ENCODE data around the gene TRAP1. TPM values are rescaled to one million over a fixed set of nuclear protein-coding genes. Genes with fewer than 3 reads are reported as not detected.
"Not testable (repeated sequence)": the region's sequence is repeated elsewhere in the genome, so short reads cannot be mapped to it uniquely, and the experiment has no call there.

Gene TRAP1
- polyA plus RNA-seq, 3 donors, result 22.8 to 54.0 (median 22.9) TPM

GRCh38 chr16:3716831-3717234 is 491 bp downstream of the TRAP1 start:
- H3K79me2 ChIP-seq (ENCODE audit: insufficient read depth, low read length), result peaks cover 12% of the 10 kb centered on the region

GRCh38 chr16:3715430-3715829 is 1.9 kb downstream of the TRAP1 start:
- Histone ChIP-seq H3K4me1 (ENCODE audit: control insufficient read depth in 1 of 2, insufficient read depth in 2 of 2, low read length in 2 of 2) (peaks cover 15 to 19% of the 10 kb centered on the region in 2 donors), H3K9me3 (replicated peaks in 1 of 2; ENCODE audit: control insufficient read depth in 1 of 2, insufficient read depth in 1 of 2, low read length in 2 of 2) (no peaks in the 10 kb centered on the region), H3K4me3 (replicated peaks in 1 of 3; ENCODE audit: low read depth in 2 of 3, low read length in 3 of 3) (no peak overlapping the region), H3K9ac (ENCODE audit: insufficient read depth, low read length, poor library complexity, severe bottlenecking) (no peak overlapping the region), H3K27me3 (ENCODE audit: control insufficient read depth in 2 of 2, insufficient read depth in 2 of 2, low read length in 2 of 2) (no peaks in the 10 kb centered on the region), H4K20me1 (ENCODE audit: insufficient read depth, low read length) (no peaks in the 10 kb centered on the region), H3K27ac (ENCODE audit: low read depth in 1 of 2, low read length in 2 of 2) (no peak overlapping the region), H3K36me3 (replicated peaks in 1 of 2; ENCODE audit: control insufficient read depth in 1 of 2, insufficient read depth in 2 of 2, low read length in 2 of 2) (peaks cover 0 to 8% of the 10 kb centered on the region in 2 donors), H3K79me2 (ENCODE audit: insufficient read depth, low read length) (peaks cover 22% of the 10 kb centered on the region), H2AFZ (ENCODE audit: insufficient read depth, low read depth, low read length, poor library complexity, severe bottlenecking) (no peak overlapping the region), H3K4me2 (replicated peaks; ENCODE audit: extremely low read depth, low read length, poor library complexity, severe bottlenecking) (no peak overlapping the region)
- Mint-ChIP-seq H3K9me3 (peaks cover 0 to 2% (median 0%) of the 10 kb centered on the region in 7 donors), H3K36me3 (peaks cover 16 to 20% of the 10 kb centered on the region in 2 donors), H3K27ac (peak overlapping the region in 1 of 7 donors; percentile 65), H3K4me1 (peaks cover 14% of the 10 kb centered on the region), H3K27me3 (ENCODE audit: low read depth in 3 of 3) (peaks cover 0 to 11% (median 0%) of the 10 kb centered on the region in 3 donors), H3K4me3 (no peak overlapping the region)
- no peak for DNase-seq
- 100% methylated on average over 3 of the region's 7 CpGs for WGBS (ENCODE audit: insufficient coverage)
- intact Hi-C loops (cut with micrococcal nuclease), result no loop called here
- no peak for TF ChIP-seq CTCF (IDR thresholded peaks at IDR 0.05)

More at GRCh38 chr16:3716831-3717234, 491 bp downstream of the TRAP1 start:
- Histone ChIP-seq H2AFZ (ENCODE audit: insufficient read depth, low read depth, low read length, poor library complexity, severe bottlenecking) (peak overlapping the region; percentile 94), H3K27me3 (ENCODE audit: control insufficient read depth in 2 of 2, insufficient read depth in 2 of 2, low read length in 2 of 2) (no peaks in the 10 kb centered on the region), H3K4me1 (ENCODE audit: control insufficient read depth in 1 of 2, insufficient read depth in 2 of 2, low read length in 2 of 2) (peaks cover 15 to 19% of the 10 kb centered on the region in 2 donors), H3K4me3 (replicated peaks in 1 of 3; ENCODE audit: low read depth in 2 of 3, low read length in 3 of 3) (peak overlapping the region; percentile 84 to 90 (median 85)), H4K20me1 (ENCODE audit: insufficient read depth, low read length) (no peaks in the 10 kb centered on the region), H3K27ac (ENCODE audit: low read depth in 1 of 2, low read length in 2 of 2) (peak overlapping the region; percentile 20 to 94), H3K9me3 (replicated peaks in 1 of 2; ENCODE audit: control insufficient read depth in 1 of 2, insufficient read depth in 1 of 2, low read length in 2 of 2) (no peaks in the 10 kb centered on the region), H3K36me3 (replicated peaks in 1 of 2; ENCODE audit: control insufficient read depth in 1 of 2, insufficient read depth in 2 of 2, low read length in 2 of 2) (peaks cover 0 to 8% of the 10 kb centered on the region in 2 donors), H3K4me2 (replicated peaks; ENCODE audit: extremely low read depth, low read length, poor library complexity, severe bottlenecking) (peak overlapping the region; percentile 94), H3K9ac (ENCODE audit: insufficient read depth, low read length, poor library complexity, severe bottlenecking) (peak overlapping the region; percentile 89)
- H3K4me1 Mint-ChIP-seq, result peaks cover 14% of the 10 kb centered on the region
- H3K27me3 Mint-ChIP-seq (ENCODE audit: low read depth in 3 of 3), result peaks cover 1 to 10% (median 3%) of the 10 kb centered on the region in 3 donors
- WGBS (ENCODE audit: insufficient coverage), result under 1% methylated on average over 34 of the region's 34 CpGs
- peak overlapping the region in 6 of 7 donors; percentile 53 to 90 (median 80) for H3K27ac Mint-ChIP-seq
- DNase-seq, result no peak
- H3K36me3 Mint-ChIP-seq, result peaks cover 16 to 20% of the 10 kb centered on the region in 2 donors
- TF ChIP-seq CTCF (IDR thresholded peaks at IDR 0.05), result no peak
- H3K4me3 Mint-ChIP-seq, result peak overlapping the region; percentile 85 to 91
- intact Hi-C loops (cut with micrococcal nuclease), result loop anchor here in 1 of 2 donors (2.0 kb wide), 2 partner anchors 106 to 164 kb away; partner anchors contain the start of genes CREBBP and SLX4
- peaks cover 0 to 2% (median 0%) of the 10 kb centered on the region in 7 donors for H3K9me3 Mint-ChIP-seq

GRCh38 chr16:3714378-3714777 is 2.9 kb downstream of the TRAP1 start:
- H3K27ac Mint-ChIP-seq; H3K9ac ChIP-seq (ENCODE audit: insufficient read depth, low read length, poor library complexity, severe bottlenecking); H3K27ac ChIP-seq (ENCODE audit: low read depth in 1 of 2, low read length in 2 of 2); H3K27me3 ChIP-seq (ENCODE audit: control insufficient read depth in 2 of 2, insufficient read depth in 2 of 2, low read length in 2 of 2); H3K36me3 ChIP-seq (replicated peaks in 1 of 2; ENCODE audit: control insufficient read depth in 1 of 2, insufficient read depth in 2 of 2, low read length in 2 of 2); H2AFZ ChIP-seq (ENCODE audit: insufficient read depth, low read depth, low read length, poor library complexity, severe bottlenecking); intact Hi-C loops (cut with micrococcal nuclease); H3K4me3 ChIP-seq (replicated peaks in 1 of 3; ENCODE audit: low read depth in 2 of 3, low read length in 3 of 3); H4K20me1 ChIP-seq (ENCODE audit: insufficient read depth, low read length); H3K4me2 ChIP-seq (replicated peaks; ENCODE audit: extremely low read depth, low read length, poor library complexity, severe bottlenecking); DNase-seq; H3K9me3 ChIP-seq (replicated peaks in 1 of 2; ENCODE audit: control insufficient read depth in 1 of 2, insufficient read depth in 1 of 2, low read length in 2 of 2); H3K4me3 Mint-ChIP-seq; H3K9me3 Mint-ChIP-seq: not testable (repeated sequence)
- H3K4me1 ChIP-seq (ENCODE audit: control insufficient read depth in 1 of 2, insufficient read depth in 2 of 2, low read length in 2 of 2), result peaks cover 15 to 19% of the 10 kb centered on the region in 2 donors
- peaks cover 22% of the 10 kb centered on the region for H3K79me2 ChIP-seq (ENCODE audit: insufficient read depth, low read length)
- 98% methylated on average over 6 of the region's 10 CpGs for WGBS (ENCODE audit: insufficient coverage)
- Mint-ChIP-seq H3K27me3 (ENCODE audit: low read depth in 3 of 3) (peaks cover 0 to 11% (median 0%) of the 10 kb centered on the region in 3 donors), H3K36me3 (peaks cover 18 to 25% of the 10 kb centered on the region in 2 donors), H3K4me1 (peaks cover 14% of the 10 kb centered on the region)

All from CD14-positive monocyte (primary cell).